HG02852 (cell line): ENCODE results near the gene SHANK2.

Experiments used
- ATAC-seq: cut with Tn5 transposase; IDR thresholded peaks from one replicate; pipeline ENCODE4 v1.9.1; 2021; ENCODE audit warnings: mild to moderate bottlenecking, moderate library complexity; ENCODE audit not compliant: unreplicated experiment

Gene SHANK2

GRCh38 chr11:71252269-71252769 is at the start of gene SHANK2:
SHANK2 (minus strand) TSS chr11:71252577; CDS start chr11:71147326, 105,251 bp downstream.
- ATAC-seq = no peak

GRCh38 chr11:71301858-71302533 is 49.6 kb upstream of the SHANK2 start:
- no peak for ATAC-seq

GRCh38 chr11:71301046-71301857 is 48.9 kb upstream of the SHANK2 start:
- ATAC-seq = no peak

- ATAC-seq = no peak
These were observed 47.8 kb upstream of the SHANK2 start for GRCh38 chr11:71300187-71300586.

GRCh38 chr11:71298761-71299181 is 46.4 kb upstream of the SHANK2 start:
- ATAC-seq = no peak

- no peak for ATAC-seq
These were observed 45.7 kb upstream of the SHANK2 start for GRCh38 chr11:71298016-71298550.

GRCh38 chr11:71294846-71295600 is 42.6 kb upstream of the SHANK2 start:
- ATAC-seq = no peak

GRCh38 chr11:71293961-71294782 is 41.8 kb upstream of the SHANK2 start:
- no peak for ATAC-seq

GRCh38 chr11:71286701-71287643 is 34.6 kb upstream of the SHANK2 start:
- no peak for ATAC-seq

GRCh38 chr11:71285111-71285510 is 32.7 kb upstream of the SHANK2 start:
- ATAC-seq = no peak

- no peak for ATAC-seq
These were observed 32.2 kb upstream of the SHANK2 start for GRCh38 chr11:71284525-71285092.

- no peak for ATAC-seq
These were observed 31.6 kb upstream of the SHANK2 start for GRCh38 chr11:71283971-71284441.

GRCh38 chr11:71282581-71283351 is 30.4 kb upstream of the SHANK2 start:
- no peak for ATAC-seq

GRCh38 chr11:71281831-71282230 is 29.5 kb upstream of the SHANK2 start:
- ATAC-seq = no peak

GRCh38 chr11:71281204-71281603 is 28.8 kb upstream of the SHANK2 start:
- ATAC-seq = no peak

- no peak for ATAC-seq
These were observed 27.7 kb upstream of the SHANK2 start for GRCh38 chr11:71279916-71280645.

GRCh38 chr11:71272161-71272560 is 19.8 kb upstream of the SHANK2 start:
- ATAC-seq = no peak
